CD4-positive, alpha-beta T cell (primary cell): ENCODE data around the gene OR6P1. TPM values are rescaled to one million over a fixed set of nuclear protein-coding genes. Genes with fewer than 3 reads are reported as not detected.

Experiments
- ATAC-seq: fragments of 200-7000 bp; cut with Tn5 transposase; one replicate; pipeline ENCODE4 v1.10.0; 2022; ENCODE audit warnings: mild to moderate bottlenecking; ENCODE audit not compliant: poor library complexity
- CTCF ChIA-PET: fragments of 350-600 bp; sonication (Branson Sonifier 250); formaldehyde crosslinking; loops from one replicate; lab custom pipeline; 2021; ENCODE audit warnings: antibody characterized with exemption, inconsistent platforms; lab: Charles Lee
- POLR2A ChIA-PET: fragments of 350-600 bp; sonication (Branson Sonifier 250); formaldehyde crosslinking; loops from one replicate; lab custom pipeline; 2021; ENCODE audit warnings: antibody characterized with exemption, inconsistent platforms; lab: Charles Lee
- DNase-seq, 14 experiments: peaks; one replicate each; pipeline ENCODE4 v3.0.0-alpha.2; 2013 to 2020; ENCODE audit warnings: mixed read lengths in 2 of 14
- H3K27ac ChIP-seq, 2 donors: one replicate each; pipeline versions ENCODE4 v1.5.1 to v1.7.0; 2013; ENCODE audit warnings: low read length in 2 of 2, low read depth in 1 of 2, mild to moderate bottlenecking in 1 of 2
- H3K27me3 ChIP-seq, 2 experiments: 1 replicate in 1 of 2; 2 replicates in 1 of 2; pipeline versions ENCODE4 v1.6.1 to v1.7.0; 2013; ENCODE audit warnings: low read length in 2 of 2, control low read depth in 1 of 2, mild to moderate bottlenecking in 1 of 2, moderate library complexity in 1 of 2; ENCODE audit not compliant: insufficient read depth in 2 of 2, control insufficient read depth in 1 of 2
- H3K36me3 ChIP-seq: one replicate; pipeline ENCODE4 v1.6.1; 2013; ENCODE audit warnings: low read length, control low read depth; ENCODE audit not compliant: insufficient read depth
- H3K4me1 ChIP-seq: one replicate; pipeline ENCODE4 v1.6.1; 2013; ENCODE audit warnings: low read length, control low read depth; ENCODE audit not compliant: insufficient read depth
- H3K4me3 ChIP-seq: one replicate; pipeline ENCODE4 v1.5.1; 2013; ENCODE audit warnings: mild to moderate bottlenecking, low read length, moderate library complexity
- H3K9me3 ChIP-seq, 2 experiments: 1 replicate in 1 of 2; 2 replicates in 1 of 2; pipeline versions ENCODE4 v1.6.1 to v1.7.0; 2013; ENCODE audit warnings: low read length in 2 of 2, mild to moderate bottlenecking in 2 of 2, control low read depth in 1 of 2, moderate library complexity in 1 of 2; ENCODE audit not compliant: control insufficient read depth in 1 of 2, insufficient read depth in 1 of 2
- H3K27ac Mint-ChIP-seq: one replicate; pipeline ENCODE4 v1.8.0; 2020; ENCODE audit warnings: mixed read lengths
- H3K27me3 Mint-ChIP-seq: one replicate; pipeline ENCODE4 v1.8.0; 2021; ENCODE audit warnings: mixed read lengths
- H3K36me3 Mint-ChIP-seq: one replicate; pipeline ENCODE4 v1.8.0; 2021; ENCODE audit warnings: low read depth, mixed read lengths
- H3K4me1 Mint-ChIP-seq: one replicate; pipeline ENCODE4 v1.8.0; 2021; ENCODE audit warnings: low read depth, mixed read lengths
- H3K4me3 Mint-ChIP-seq: one replicate; pipeline ENCODE4 v1.8.0; 2020; ENCODE audit warnings: mild to moderate bottlenecking, mixed read lengths
- H3K9me3 Mint-ChIP-seq: one replicate; pipeline ENCODE4 v1.8.0; 2020; ENCODE audit warnings: mixed read lengths
- intact Hi-C, 2 experiments: fragments of 100-400 bp; cut with DNase I in 1 of 2; cut with micrococcal nuclease in 1 of 2; formaldehyde crosslinking; loops; one replicate each; pipeline versions ENCODE4 v1.15.1 to v1.9.0; 2023 to 2025; cut with DNase I, micrococcal nuclease
- total RNA-seq, 174 experiments: library from RNA in 2 of 174; stranded (reverse) in 2 of 174; gene quantifications; one replicate each; pipeline ENCODE4 v1.2.3 and lab custom pipeline; 2021 to 2026
- TF ChIP-seq, protein P1 (sequence below): fragments of 200-600 bp; IDR thresholded peaks from one replicate; pipeline ENCODE4 v1.8.0; 2022; ENCODE audit warnings: antibody characterized with exemption, mild to moderate bottlenecking

The OR6P1 gene
- total RNA-seq, 2 experiments from 2014 or later: not detected

DNA sequence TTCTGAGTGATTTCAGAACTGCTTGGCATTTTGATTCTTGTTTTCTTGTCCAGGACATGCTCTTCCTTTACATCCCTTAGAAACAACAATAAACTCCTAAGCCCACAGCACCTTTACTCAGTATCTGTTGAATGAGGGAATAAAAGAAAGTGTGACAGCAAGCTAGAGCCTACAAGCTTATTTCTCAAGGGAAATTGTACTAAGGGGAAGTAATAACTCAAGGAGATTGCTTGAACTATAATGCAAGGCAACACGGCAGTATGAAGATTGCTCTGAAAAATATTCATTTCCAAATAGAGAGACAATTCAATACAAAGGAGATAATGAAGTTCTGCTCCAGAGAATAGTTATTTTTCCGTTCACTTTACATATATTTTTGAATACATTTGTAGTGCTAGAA lies 6.5 kb downstream of the OR6P1 start:
- peaks cover 45% of the 10 kb centered on the region for H3K27me3 Mint-ChIP-seq
- no peaks in the 10 kb centered on the region for H3K36me3 Mint-ChIP-seq
- intact Hi-C loops: no loop called here
- Histone ChIP-seq H3K4me3 (no peak overlapping the region), H3K27ac (no peak overlapping the region), H3K4me1 (no peaks in the 10 kb centered on the region), H3K36me3 (no peaks in the 10 kb centered on the region), H3K9me3 (no peaks in the 10 kb centered on the region), H3K27me3 (peaks cover 0 to 4% of the 10 kb centered on the region in 2 experiments)
- CTCF ChIA-PET: no interaction called here
- H3K4me1 Mint-ChIP-seq: no peaks in the 10 kb centered on the region
- peaks cover 4% of the 10 kb centered on the region for H3K9me3 Mint-ChIP-seq
- TF ChIP-seq, protein P1, sequence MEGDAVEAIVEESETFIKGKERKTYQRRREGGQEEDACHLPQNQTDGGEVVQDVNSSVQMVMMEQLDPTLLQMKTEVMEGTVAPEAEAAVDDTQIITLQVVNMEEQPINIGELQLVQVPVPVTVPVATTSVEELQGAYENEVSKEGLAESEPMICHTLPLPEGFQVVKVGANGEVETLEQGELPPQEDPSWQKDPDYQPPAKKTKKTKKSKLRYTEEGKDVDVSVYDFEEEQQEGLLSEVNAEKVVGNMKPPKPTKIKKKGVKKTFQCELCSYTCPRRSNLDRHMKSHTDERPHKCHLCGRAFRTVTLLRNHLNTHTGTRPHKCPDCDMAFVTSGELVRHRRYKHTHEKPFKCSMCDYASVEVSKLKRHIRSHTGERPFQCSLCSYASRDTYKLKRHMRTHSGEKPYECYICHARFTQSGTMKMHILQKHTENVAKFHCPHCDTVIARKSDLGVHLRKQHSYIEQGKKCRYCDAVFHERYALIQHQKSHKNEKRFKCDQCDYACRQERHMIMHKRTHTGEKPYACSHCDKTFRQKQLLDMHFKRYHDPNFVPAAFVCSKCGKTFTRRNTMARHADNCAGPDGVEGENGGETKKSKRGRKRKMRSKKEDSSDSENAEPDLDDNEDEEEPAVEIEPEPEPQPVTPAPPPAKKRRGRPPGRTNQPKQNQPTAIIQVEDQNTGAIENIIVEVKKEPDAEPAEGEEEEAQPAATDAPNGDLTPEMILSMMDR: no peak
- no peak overlapping the region for H3K27ac Mint-ChIP-seq
- POLR2A ChIA-PET: no interaction called here
- DNase-seq (no peak), ATAC-seq (no peak)
- H3K4me3 Mint-ChIP-seq: no peak overlapping the region

DNA sequence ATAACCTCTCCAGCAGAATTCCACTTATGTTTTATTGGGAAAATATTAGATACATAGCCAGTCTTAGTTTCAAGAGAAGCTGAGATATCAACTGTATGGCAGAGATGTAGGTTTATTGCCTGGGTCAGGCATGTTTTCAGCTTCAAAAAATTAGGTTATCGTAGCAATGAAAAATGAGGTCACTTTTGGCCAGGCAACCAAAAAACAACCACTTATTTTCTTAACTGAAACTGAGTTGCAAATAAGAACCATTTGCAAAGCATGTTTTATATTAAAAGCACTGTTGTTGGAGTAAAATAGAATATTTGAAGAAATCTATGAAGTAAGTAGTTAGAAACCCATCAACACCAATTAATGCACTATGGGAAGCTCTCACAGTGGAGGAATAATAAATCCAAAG lies 10.7 kb downstream of the OR6P1 start:
- intact Hi-C loops: no loop called here
- Mint-ChIP-seq H3K36me3 (no peaks in the 10 kb centered on the region), H3K4me1 (no peaks in the 10 kb centered on the region), H3K27me3 (peaks cover 31% of the 10 kb centered on the region), H3K27ac (no peak overlapping the region), H3K9me3 (no peaks in the 10 kb centered on the region), H3K4me3 (no peak overlapping the region)
- ChIA-PET CTCF (interaction anchor here (1.7 kb wide), 1 partner anchor 12 kb away, joined by 3 read pairs; no protein-coding TSS in a partner anchor), POLR2A (no interaction called here)
- ATAC-seq (no peak), DNase-seq (no peak)
- Histone ChIP-seq H3K4me3 (no peak overlapping the region), H3K9me3 (no peaks in the 10 kb centered on the region), H3K4me1 (no peaks in the 10 kb centered on the region), H3K27me3 (peaks cover 0 to 4% of the 10 kb centered on the region in 2 experiments), H3K36me3 (no peaks in the 10 kb centered on the region), H3K27ac (no peak overlapping the region)
- TF ChIP-seq, protein P1: no peak

DNA sequence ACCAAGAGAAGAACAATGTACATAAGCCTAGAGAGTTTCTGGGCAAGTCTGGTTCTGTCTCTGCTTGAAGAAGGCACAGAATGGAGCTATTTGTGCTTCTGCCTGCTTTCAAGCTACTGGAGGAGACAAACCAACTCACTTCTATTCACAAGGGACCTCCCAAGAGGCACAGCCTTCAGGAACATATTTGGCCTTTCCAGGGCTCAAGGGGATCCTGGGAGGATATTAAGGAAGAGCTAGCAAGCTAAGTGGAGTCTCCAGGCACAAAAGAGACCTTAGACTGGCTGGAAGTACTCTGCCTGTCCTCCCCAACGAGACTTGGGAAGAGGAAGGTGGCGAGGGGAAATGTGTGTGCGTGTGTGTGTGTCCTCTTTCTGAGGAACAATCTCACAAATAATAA lies 16.0 kb downstream of the OR6P1 start, which contains the start of gene OR6Y1:
OR6Y1 (minus strand) TSS at position 54 of the 400 bp plus-strand sequence. CDS start 6,300 bp downstream, outside the sequence.
- H3K36me3 Mint-ChIP-seq: no peaks in the 10 kb centered on the region
- DNase-seq (no peak), ATAC-seq (no peak)
- no peaks in the 10 kb centered on the region for H3K9me3 ChIP-seq
- ChIA-PET CTCF (no interaction called here), POLR2A (no interaction called here)
- H3K27ac Mint-ChIP-seq: no peak within 1 kb of the TSS
- peaks cover 17% of the 10 kb centered on the region for H3K27me3 Mint-ChIP-seq
- no peaks in the 10 kb centered on the region for H3K9me3 Mint-ChIP-seq
- no peak within 1 kb of the TSS for H3K4me3 Mint-ChIP-seq
- no peak within 1 kb of the TSS for H3K4me3 ChIP-seq
- intact Hi-C loops: no loop called here
- no peaks in the 10 kb centered on the region for H3K4me1 ChIP-seq
- no peaks in the 10 kb centered on the region for H3K4me1 Mint-ChIP-seq
- no peaks in the 10 kb centered on the region for H3K36me3 ChIP-seq
- H3K27me3 ChIP-seq: peaks cover 0 to 9% of the 10 kb centered on the region in 2 experiments
- H3K27ac ChIP-seq: no peak within 1 kb of the TSS
- TF ChIP-seq, protein P1: no peak
